Loucy (cell line): ENCODE measurements around the gene LYRM2.
A peak's percentile ranks its signal among the peaks of the same experiment; 100 is the strongest.

ENCODE experiments used
- H2AFZ ChIP-seq: fragments of 200-600 bp; sonication (generic); 2 replicates; pipeline ENCODE4 v1.6.0; 2016; ENCODE audit warnings: antibody characterized with exemption, mild to moderate bottlenecking, low read length, moderate library complexity
- H3F3A ChIP-seq: fragments of 200-600 bp; 2 replicates; pipeline ENCODE4 v1.6.0; 2016; ENCODE audit warnings: antibody characterized with exemption, low read depth, mild to moderate bottlenecking
- H3K27me3 ChIP-seq: fragments of 200-600 bp; sonication (generic); 2 replicates; pipeline ENCODE4 v1.6.1; 2014; ENCODE audit warnings: low read length, mild to moderate bottlenecking; ENCODE audit not compliant: insufficient read depth, poor library complexity, severe bottlenecking
- H3K36me3 ChIP-seq: fragments of 200-600 bp; sonication (generic); 2 replicates; pipeline ENCODE4 v1.6.1; 2016; ENCODE audit warnings: low read length; ENCODE audit not compliant: insufficient read depth
- H3K4me1 ChIP-seq: fragments of 200-600 bp; sonication (generic); 2 replicates; pipeline ENCODE4 v1.5.1; 2014; ENCODE audit warnings: low read length, mild to moderate bottlenecking; ENCODE audit not compliant: insufficient read depth, poor library complexity, severe bottlenecking
- H3K4me2 ChIP-seq: fragments of 200-600 bp; sonication (generic); 2 replicates; pipeline ENCODE4 v1.6.0; 2014; ENCODE audit warnings: antibody characterized with exemption, low read length, low read depth, mild to moderate bottlenecking; ENCODE audit not compliant: poor library complexity, severe bottlenecking
- H3K4me3 ChIP-seq: fragments of 200-600 bp; sonication (generic); 2 replicates; pipeline ENCODE4 v1.5.1; 2014; ENCODE audit warnings: low read length, mild to moderate bottlenecking, mixed read lengths; ENCODE audit not compliant: poor library complexity, severe bottlenecking
- H3K79me2 ChIP-seq: fragments of 200-600 bp; sonication (generic); 2 replicates; pipeline ENCODE4 v1.6.1; 2014; ENCODE audit warnings: low read length; ENCODE audit not compliant: insufficient read depth
- H3K9ac ChIP-seq: fragments of 200-600 bp; sonication (generic); 2 replicates; pipeline ENCODE4 v1.6.0; 2014; ENCODE audit warnings: mild to moderate bottlenecking, low read depth, low read length, moderate library complexity; ENCODE audit not compliant: poor library complexity, severe bottlenecking
- H3K9me2 ChIP-seq: fragments of 200-600 bp; sonication (generic); replicated peaks from 2 replicates; pipeline ENCODE4 v1.6.1; 2016; ENCODE audit warnings: low read depth, low read length, mixed read lengths
- H3K9me3 ChIP-seq: fragments of 200-600 bp; sonication (generic); 2 replicates; pipeline ENCODE4 v1.6.1; 2014; ENCODE audit warnings: mild to moderate bottlenecking, antibody characterized with exemption, low read length, low read depth; ENCODE audit not compliant: insufficient read depth
- H4K20me1 ChIP-seq: fragments of 200-600 bp; sonication (generic); 2 replicates; pipeline ENCODE4 v1.6.0; 2014; ENCODE audit warnings: antibody characterized with exemption, low read length, mild to moderate bottlenecking; ENCODE audit not compliant: insufficient read depth, poor library complexity, severe bottlenecking
- EZH2phosphoT487 ChIP-seq: fragments of 200-600 bp; IDR thresholded peaks from 2 replicates; pipeline ENCODE4 v1.6.1; 2018; ENCODE audit warnings: antibody characterized with exemption, mild to moderate bottlenecking, moderate library complexity, borderline replicate concordance
- TF ChIP-seq, protein P1 (sequence below): fragments of 200-600 bp; sonication (generic); conservative IDR thresholded peaks from 2 replicates; pipeline ENCODE4 v1.5.1; 2014; ENCODE audit warnings: mild to moderate bottlenecking, antibody characterized with exemption, low read length

The LYRM2 gene

DNA sequence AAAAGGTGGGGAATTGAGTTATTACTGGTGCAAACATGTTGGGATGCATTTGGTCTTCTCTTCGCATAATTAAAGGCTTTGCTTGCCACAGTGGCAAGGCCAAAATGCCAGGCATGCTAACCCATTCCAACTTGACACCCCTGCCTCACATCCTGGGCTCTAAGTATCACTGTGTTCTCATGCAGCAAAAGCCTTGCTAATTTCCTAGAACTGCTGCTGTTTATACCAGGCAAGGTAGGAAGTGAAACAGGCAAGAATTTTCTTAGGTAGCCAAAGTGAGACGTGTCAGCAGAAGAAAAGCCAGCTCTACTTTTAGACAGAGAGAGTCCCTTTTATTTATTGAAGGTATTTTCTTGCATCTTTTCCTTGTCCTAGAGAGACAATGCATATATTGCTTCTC is 41.2 kb downstream of the LYRM2 start:
- no peaks in the 10 kb centered on the region for H3K9me2 ChIP-seq
- H2AFZ ChIP-seq, result no peak overlapping the region
- peaks cover 10% of the 10 kb centered on the region; the same call in 1 of the 2 replicates for H3F3A ChIP-seq
- H3K9me3 ChIP-seq, result no peaks in the 10 kb centered on the region
- no peaks in the 10 kb centered on the region for H3K36me3 ChIP-seq
- H3K9ac ChIP-seq, result no peak overlapping the region
- no peaks in the 10 kb centered on the region for H3K27me3 ChIP-seq
- H4K20me1 ChIP-seq, result no peaks in the 10 kb centered on the region
- H3K4me3 ChIP-seq, result no peak overlapping the region
- no peak overlapping the region for H3K4me2 ChIP-seq
- H3K79me2 ChIP-seq, result no peaks in the 10 kb centered on the region
- TF ChIP-seq, protein P1, sequence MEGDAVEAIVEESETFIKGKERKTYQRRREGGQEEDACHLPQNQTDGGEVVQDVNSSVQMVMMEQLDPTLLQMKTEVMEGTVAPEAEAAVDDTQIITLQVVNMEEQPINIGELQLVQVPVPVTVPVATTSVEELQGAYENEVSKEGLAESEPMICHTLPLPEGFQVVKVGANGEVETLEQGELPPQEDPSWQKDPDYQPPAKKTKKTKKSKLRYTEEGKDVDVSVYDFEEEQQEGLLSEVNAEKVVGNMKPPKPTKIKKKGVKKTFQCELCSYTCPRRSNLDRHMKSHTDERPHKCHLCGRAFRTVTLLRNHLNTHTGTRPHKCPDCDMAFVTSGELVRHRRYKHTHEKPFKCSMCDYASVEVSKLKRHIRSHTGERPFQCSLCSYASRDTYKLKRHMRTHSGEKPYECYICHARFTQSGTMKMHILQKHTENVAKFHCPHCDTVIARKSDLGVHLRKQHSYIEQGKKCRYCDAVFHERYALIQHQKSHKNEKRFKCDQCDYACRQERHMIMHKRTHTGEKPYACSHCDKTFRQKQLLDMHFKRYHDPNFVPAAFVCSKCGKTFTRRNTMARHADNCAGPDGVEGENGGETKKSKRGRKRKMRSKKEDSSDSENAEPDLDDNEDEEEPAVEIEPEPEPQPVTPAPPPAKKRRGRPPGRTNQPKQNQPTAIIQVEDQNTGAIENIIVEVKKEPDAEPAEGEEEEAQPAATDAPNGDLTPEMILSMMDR, result no peak
- no peak for TF ChIP-seq EZH2phosphoT487
- peaks cover 18% of the 10 kb centered on the region for H3K4me1 ChIP-seq

DNA sequence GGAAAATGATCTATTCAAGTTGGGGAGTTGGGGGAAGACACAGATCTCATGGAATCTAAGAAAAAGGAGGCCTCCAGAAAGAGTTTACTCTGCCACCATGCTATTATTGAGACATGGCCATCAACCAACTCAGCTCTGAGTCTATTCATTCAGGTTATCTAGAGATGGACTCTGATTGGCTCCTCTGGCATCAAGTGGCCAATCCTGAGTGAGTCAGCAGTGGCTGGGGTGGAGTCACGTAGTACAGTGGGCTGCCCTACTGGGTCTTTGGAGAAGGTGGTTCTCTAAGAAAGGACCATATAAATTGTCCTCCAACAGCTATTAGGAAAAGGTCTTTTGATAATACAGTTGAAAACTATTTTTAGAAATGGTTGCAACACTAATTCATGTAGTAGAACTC is 42.1 kb downstream of the LYRM2 start:
- H4K20me1 ChIP-seq, result no peaks in the 10 kb centered on the region
- no peak overlapping the region for H3K9ac ChIP-seq
- peak overlapping the region; percentile 10 for H3K4me2 ChIP-seq
- peak overlapping the region; percentile 56; the same call in 1 of the 2 replicates for H2AFZ ChIP-seq
- TF ChIP-seq EZH2phosphoT487, result no peak
- TF ChIP-seq, protein P1, result no peak
- peaks cover 10% of the 10 kb centered on the region; the same call in 1 of the 2 replicates for H3F3A ChIP-seq
- H3K79me2 ChIP-seq, result no peaks in the 10 kb centered on the region
- H3K4me1 ChIP-seq, result peaks cover 18% of the 10 kb centered on the region
- no peaks in the 10 kb centered on the region for H3K9me2 ChIP-seq
- H3K4me3 ChIP-seq, result no peak overlapping the region
- no peaks in the 10 kb centered on the region for H3K36me3 ChIP-seq
- no peaks in the 10 kb centered on the region for H3K27me3 ChIP-seq
- H3K9me3 ChIP-seq, result no peaks in the 10 kb centered on the region

DNA sequence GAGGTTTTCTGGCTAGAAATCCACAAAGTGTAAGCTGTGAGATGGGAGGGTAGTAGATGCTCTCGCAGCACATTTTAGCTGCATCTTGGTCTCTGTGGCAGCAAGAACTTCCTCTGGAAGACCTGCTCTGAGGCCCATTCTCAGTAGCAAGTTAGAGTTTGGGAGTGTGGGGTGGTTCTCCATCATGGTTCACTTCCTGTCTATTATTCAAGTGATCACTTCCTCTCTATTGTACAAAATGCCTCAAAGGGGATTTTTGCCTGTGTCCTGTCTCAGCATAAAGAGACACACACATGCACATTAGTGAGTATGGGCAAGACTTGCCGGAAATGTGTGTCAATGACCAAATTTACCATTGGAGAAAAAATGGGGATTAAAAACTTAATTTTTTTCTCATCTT is 42.5 kb downstream of the LYRM2 start:
- Histone ChIP-seq H3K9me3 (no peaks in the 10 kb centered on the region), H3F3A (peaks cover 10% of the 10 kb centered on the region; the same call in 1 of the 2 replicates), H3K79me2 (no peaks in the 10 kb centered on the region), H2AFZ (peak overlapping the region; percentile 56), H3K9me2 (no peaks in the 10 kb centered on the region), H3K27me3 (no peaks in the 10 kb centered on the region), H3K9ac (no peak overlapping the region), H3K4me3 (no peak overlapping the region), H4K20me1 (no peaks in the 10 kb centered on the region), H3K4me1 (peaks cover 18% of the 10 kb centered on the region), H3K36me3 (no peaks in the 10 kb centered on the region), H3K4me2 (peak overlapping the region; percentile 10)
- TF ChIP-seq, protein P1, result no peak
- TF ChIP-seq EZH2phosphoT487, result no peak
